HEK293T (cell line): ENCODE results near the gene CHRM4.

ENCODE experiments used
- CTCF ChIA-PET: fragments of 350-600 bp; formaldehyde crosslinking; extraction: SDS; loops from one replicate; lab custom pipeline; 2021; ENCODE audit warnings: antibody characterized with exemption, inconsistent platforms; lab: Yijun Ruan, JAX
- POLR2A ChIA-PET: fragments of 350-600 bp; formaldehyde crosslinking; extraction: SDS; loops from one replicate; lab custom pipeline; 2020; ENCODE audit warnings: antibody characterized with exemption, inconsistent platforms; lab: Yijun Ruan, JAX
- DNase-seq: peaks from one replicate; pipeline ENCODE4 v3.0.0; 2012; ENCODE audit warnings: mixed read lengths; ENCODE audit errors: extremely low spot score
- ARNT ChIP-seq: fragments of 450-650 bp; IDR thresholded peaks from 2 replicates; pipeline ENCODE4 v1.6.1; 2017; ENCODE audit warnings: mild to moderate bottlenecking
- BHLHE40 ChIP-seq: fragments of 450-650 bp; IDR thresholded peaks from 2 replicates; pipeline ENCODE4 v1.6.1; 2016; ENCODE audit warnings: mild to moderate bottlenecking, moderate library complexity, borderline replicate concordance
- CTBP1 ChIP-seq: fragments of 450-650 bp; IDR thresholded peaks from 2 replicates; pipeline ENCODE4 v1.6.1; 2016; ENCODE audit warnings: borderline replicate concordance
- ELF4 ChIP-seq: fragments of 450-650 bp; IDR thresholded peaks from 2 replicates; pipeline ENCODE4 v1.6.1; 2017; ENCODE audit warnings: antibody characterized with exemption
- FOXA1 ChIP-seq: fragments of 450-650 bp; IDR thresholded peaks from 2 replicates; pipeline ENCODE4 v1.6.1; 2016; ENCODE audit warnings: mild to moderate bottlenecking
- FOXK2 ChIP-seq: fragments of 450-650 bp; IDR thresholded peaks from 2 replicates; pipeline ENCODE4 v1.6.1; 2016; ENCODE audit warnings: mild to moderate bottlenecking
- FOXM1 ChIP-seq: fragments of 450-650 bp; IDR thresholded peaks from 2 replicates; pipeline ENCODE4 v1.6.1; 2017; ENCODE audit warnings: mild to moderate bottlenecking, borderline replicate concordance
- HDGF ChIP-seq: fragments of 450-650 bp; IDR thresholded peaks from 2 replicates; pipeline ENCODE4 v1.6.1; 2017; ENCODE audit warnings: antibody characterized with exemption, borderline replicate concordance
- L3MBTL2 ChIP-seq: fragments of 450-650 bp; conservative IDR thresholded peaks from 2 replicates; pipeline ENCODE4 v1.6.1; 2016; ENCODE audit warnings: mild to moderate bottlenecking
- LEF1 ChIP-seq: fragments of 450-650 bp; IDR thresholded peaks from 2 replicates; pipeline ENCODE4 v1.6.1; 2017; ENCODE audit warnings: mild to moderate bottlenecking, borderline replicate concordance
- NFRKB ChIP-seq: fragments of 450-650 bp; IDR thresholded peaks from 2 replicates; pipeline ENCODE4 v1.6.1; 2016; ENCODE audit warnings: mild to moderate bottlenecking, moderate library complexity
- SP1 ChIP-seq: fragments of 450-650 bp; IDR thresholded peaks from 2 replicates; pipeline ENCODE4 v1.6.1; 2017
- SUZ12 ChIP-seq: fragments of 450-650 bp; IDR thresholded peaks from 2 replicates; pipeline ENCODE4 v1.6.1; 2016; ENCODE audit warnings: mild to moderate bottlenecking
- TARDBP ChIP-seq: fragments of 450-650 bp; IDR thresholded peaks from 2 replicates; pipeline ENCODE4 v1.6.1; 2016
- ZNF384 ChIP-seq: fragments of 450-650 bp; IDR thresholded peaks from 2 replicates; pipeline ENCODE4 v1.6.1; 2016
- TF ChIP-seq, protein P1 (sequence below): fragments of 450-650 bp; IDR thresholded peaks from 2 replicates; pipeline ENCODE4 v1.6.1; 2016

Gene CHRM4

DNA sequence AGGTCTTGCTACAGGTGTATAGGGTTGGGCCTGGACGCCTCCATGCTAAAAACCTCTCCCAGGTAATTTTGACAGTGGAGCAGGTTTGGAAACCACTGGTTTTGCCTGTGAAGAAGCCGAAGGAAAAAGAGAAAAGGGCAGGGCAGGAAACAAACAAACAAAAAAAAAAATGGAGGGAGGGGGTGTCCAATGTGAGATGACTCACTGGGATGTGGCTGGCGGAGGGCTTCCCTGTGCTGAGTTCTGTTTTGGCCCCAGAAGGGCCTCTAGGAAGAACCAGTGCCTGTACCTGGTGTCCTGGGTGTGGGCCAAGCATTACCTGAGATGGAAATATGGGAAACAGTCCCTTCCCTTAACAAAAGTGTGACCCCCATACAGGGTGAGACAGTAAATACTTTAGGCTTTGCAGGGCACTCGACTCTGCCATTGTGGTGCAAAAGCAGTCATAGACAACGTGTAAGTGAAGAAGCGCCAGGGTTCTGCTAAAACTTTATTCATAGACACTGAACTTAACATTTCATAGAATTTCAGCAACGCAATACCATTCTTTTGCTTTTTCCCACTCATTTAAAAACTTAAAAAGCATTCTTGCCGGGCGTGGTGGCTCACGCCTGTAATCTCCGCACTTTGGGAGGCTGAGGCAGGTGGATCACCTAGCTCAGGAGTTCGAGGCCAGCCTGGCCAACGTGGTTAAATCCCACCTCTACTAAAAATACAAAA is 53.8 kb downstream of the CHRM4 start:
- TF ChIP-seq ZNF384 (no peak), L3MBTL2 (no peak), FOXK2 (no peak), FOXM1 (no peak), LEF1 (no peak)
- TF ChIP-seq, protein P1, sequence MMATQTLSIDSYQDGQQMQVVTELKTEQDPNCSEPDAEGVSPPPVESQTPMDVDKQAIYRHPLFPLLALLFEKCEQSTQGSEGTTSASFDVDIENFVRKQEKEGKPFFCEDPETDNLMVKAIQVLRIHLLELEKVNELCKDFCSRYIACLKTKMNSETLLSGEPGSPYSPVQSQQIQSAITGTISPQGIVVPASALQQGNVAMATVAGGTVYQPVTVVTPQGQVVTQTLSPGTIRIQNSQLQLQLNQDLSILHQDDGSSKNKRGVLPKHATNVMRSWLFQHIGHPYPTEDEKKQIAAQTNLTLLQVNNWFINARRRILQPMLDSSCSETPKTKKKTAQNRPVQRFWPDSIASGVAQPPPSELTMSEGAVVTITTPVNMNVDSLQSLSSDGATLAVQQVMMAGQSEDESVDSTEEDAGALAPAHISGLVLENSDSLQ = no peak
- no peak for DNase-seq
- CTCF ChIA-PET = interaction anchor here (1.3 kb wide), 1 partner anchor 15 kb away, joined by 4 read pairs; no protein-coding TSS in a partner anchor
- POLR2A ChIA-PET = interaction anchor here (1.6 to 3.5 kb wide), 2 partner anchors 8 to 94 kb away, joined by 7 to 11 read pairs; no protein-coding TSS in a partner anchor

DNA sequence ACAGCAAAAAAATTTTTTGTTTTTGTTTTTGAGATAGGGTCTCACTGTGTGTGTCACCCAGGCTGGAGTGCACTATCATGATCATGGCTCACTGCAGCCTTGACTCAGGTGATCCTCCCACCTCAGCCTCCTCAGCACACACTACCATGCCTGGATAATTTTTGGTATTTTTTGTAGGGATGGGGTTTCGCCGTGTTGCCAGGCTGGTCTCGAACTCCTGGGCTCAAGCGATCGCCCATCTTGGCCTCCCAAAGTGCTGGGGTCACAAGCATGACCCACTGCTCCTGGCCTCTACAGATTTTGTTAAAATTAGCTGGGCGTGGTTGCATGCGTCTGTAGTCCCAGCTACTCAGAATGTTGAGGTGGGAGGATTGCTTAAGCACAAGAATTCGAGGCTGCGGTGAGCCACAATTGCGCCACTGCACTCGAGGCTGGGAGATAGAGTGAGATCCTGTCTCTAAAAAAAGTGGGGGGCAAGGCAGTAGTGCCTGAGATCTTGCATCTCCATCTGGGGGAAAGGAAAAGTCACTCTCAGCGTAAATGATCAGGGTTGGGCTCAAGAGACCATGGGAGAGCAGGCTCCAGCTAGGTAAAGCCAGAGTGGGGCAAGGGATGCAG is 54.9 kb downstream of the CHRM4 start:
- no peak for TF ChIP-seq L3MBTL2
- no peak for TF ChIP-seq LEF1
- no peak for TF ChIP-seq FOXM1
- TF ChIP-seq TARDBP = no peak
- TF ChIP-seq SP1 = no peak
- TF ChIP-seq, protein P1 = no peak
- TF ChIP-seq CTBP1 = no peak
- TF ChIP-seq ELF4 = no peak
- TF ChIP-seq HDGF = no peak
- no peak for TF ChIP-seq ZNF384
- no peak for TF ChIP-seq BHLHE40
- TF ChIP-seq ARNT = no peak
- TF ChIP-seq FOXA1 = no peak
- no peak for TF ChIP-seq NFRKB
- TF ChIP-seq FOXK2 = no peak
- no peak for TF ChIP-seq SUZ12
- DNase-seq = no peak
- ChIA-PET CTCF (no interaction called here), POLR2A (no interaction called here)

DNA sequence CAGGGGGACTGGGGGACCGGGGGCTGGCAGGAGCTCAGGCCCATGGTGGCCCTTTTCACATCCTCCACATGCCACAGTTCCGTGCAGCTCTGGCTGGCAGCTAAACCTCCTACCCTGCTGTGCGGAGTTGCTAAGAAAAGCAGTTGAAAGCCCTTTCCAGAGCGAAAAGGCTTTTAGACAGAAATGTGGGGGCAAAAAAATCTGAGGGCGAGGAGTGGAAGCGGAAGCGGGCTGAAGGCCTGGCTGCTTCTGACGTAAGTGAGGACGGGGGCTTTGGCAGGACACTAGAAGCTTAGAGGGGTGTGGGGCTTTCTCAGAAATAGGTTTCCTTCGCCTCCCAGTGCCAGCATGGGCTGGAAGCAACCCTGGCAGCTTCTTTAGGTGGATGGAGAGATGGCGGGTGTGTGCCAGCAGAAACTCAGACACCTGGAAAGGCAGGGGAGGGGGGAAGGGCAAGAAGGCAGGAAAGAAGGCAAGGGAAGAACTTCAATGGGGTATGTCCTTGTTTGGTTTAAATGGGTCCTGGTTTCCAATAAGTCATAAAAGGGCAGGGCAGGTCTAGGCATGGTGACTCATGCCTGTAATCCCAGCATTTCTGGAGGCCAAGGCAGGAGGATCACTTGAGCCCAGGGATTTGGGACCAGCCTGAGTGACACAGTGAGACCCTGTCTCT is 55.5 kb downstream of the CHRM4 start:
- ChIA-PET POLR2A (no interaction called here), CTCF (no interaction called here)
- DNase-seq = no peak
- TF ChIP-seq SP1 (no peak), FOXK2 (no peak), TARDBP (no peak), ZNF384 (no peak), L3MBTL2 (no peak), FOXA1 (no peak), BHLHE40 (no peak), FOXM1 (no peak), ARNT (no peak), NFRKB (no peak), ELF4 (no peak), CTBP1 (no peak), HDGF (no peak)
- TF ChIP-seq, protein P1 = no peak

DNA sequence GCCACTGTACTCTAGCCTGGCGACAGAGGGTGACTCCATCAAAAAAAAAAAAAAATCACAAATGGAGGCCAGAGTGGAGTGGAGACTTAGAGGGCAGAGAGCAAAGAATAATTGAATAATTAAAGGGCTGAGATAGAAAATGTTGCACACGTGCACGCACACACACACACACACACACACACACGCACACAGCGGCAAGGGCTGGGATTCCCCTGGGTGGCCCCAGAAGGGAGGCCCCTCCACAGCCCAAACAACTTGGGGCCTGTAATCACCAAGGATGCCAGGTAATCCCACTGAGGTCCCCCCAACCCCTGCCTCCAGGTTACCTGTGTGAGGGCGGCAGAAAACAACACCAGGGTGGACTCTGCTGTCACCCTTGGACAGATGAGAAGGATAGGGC is 56.3 kb downstream of the CHRM4 start:
- ChIA-PET POLR2A (no interaction called here), CTCF (no interaction called here)
- TF ChIP-seq HDGF (no peak), NFRKB (no peak), SUZ12 (no peak)
- no peak for DNase-seq

DNA sequence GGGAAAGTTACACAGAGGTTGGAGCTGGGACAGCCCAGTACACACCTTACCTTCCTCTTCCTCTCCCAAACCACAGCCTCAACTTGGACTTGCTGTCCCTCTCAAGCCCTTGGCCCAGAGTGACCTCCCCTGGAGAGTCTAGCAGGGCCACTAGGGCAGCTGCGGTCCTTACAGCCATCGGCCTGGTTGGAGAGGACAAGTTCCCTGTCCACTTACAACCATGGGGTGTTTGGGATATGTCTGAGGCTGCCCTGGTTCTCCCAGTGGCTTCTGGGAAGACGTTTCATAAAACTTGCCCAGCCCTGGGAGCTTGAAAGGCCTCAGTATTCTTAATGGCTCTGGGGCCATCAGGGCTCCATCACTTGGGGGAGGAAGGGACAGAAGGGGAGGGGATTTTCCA is 57.4 kb downstream of the CHRM4 start:
- no peak for DNase-seq
- ChIA-PET CTCF (interaction anchor here (0.6 kb wide), 1 partner anchor 1326 kb away, joined by 3 read pairs; no protein-coding TSS in a partner anchor), POLR2A (interaction anchor here (2.0 kb wide), 1 partner anchor 91 kb away, joined by 5 read pairs; no protein-coding TSS in a partner anchor)
- TF ChIP-seq ELF4 (no peak), FOXK2 (no peak), HDGF (no peak), SUZ12 (no peak), FOXM1 (no peak), FOXA1 (no peak), SP1 (no peak), ARNT (no peak), CTBP1 (no peak), NFRKB (no peak), LEF1 (no peak), L3MBTL2 (no peak), BHLHE40 (no peak), ZNF384 (no peak), TARDBP (no peak)
- TF ChIP-seq, protein P1 = no peak
